ENCODE measurements around the gene WSB1. TPM values are rescaled to one million over a fixed set of nuclear protein-coding genes. Genes with fewer than 3 reads are reported as not detected.

Gene WSB1
- total and polyA plus RNA-seq, 9 of the 15 experiments (the other 6 are each of a cell fraction or from before 2014, with no cell fraction given) = 22.8 to 229 (median 81.1) TPM

GRCh38 chr17:27318633-27319032 lies 24.7 kb downstream of the WSB1 start:
- no peak for FAIRE-seq
- intact Hi-C loops (cut with micrococcal nuclease) (no loop called here), in situ Hi-C loops (cut with MboI) (no loop called here)
- ChIA-PET POLR2A (interaction anchor here (0.6 to 8.3 kb wide), 3 partner anchors 14 to 309 kb away, joined by 5 to 88 read pairs (median 37); partner anchors contain the start of gene WSB1), CTCF (ENCODE audit: low intra/inter-chr PET ratio) (no interaction called here)
- Histone ChIP-seq H3K4me3 (no peak overlapping the region), H3K9ac (ENCODE audit: insufficient read depth in 1 of 2, low read depth in 2 of 2, low read length in 2 of 2) (no peak overlapping the region), H3K9me3 (replicated peaks; ENCODE audit: control insufficient read depth, insufficient read depth, low read depth, low read length) (no peaks in the 10 kb centered on the region), H2AFZ (ENCODE audit: low read depth, low read length) (no peak overlapping the region), H3K79me2 (ENCODE audit: control insufficient read depth, insufficient read depth, low read length) (no peaks in the 10 kb centered on the region), H3K4me2 (ENCODE audit: insufficient read depth, low read length) (no peak overlapping the region), H4K20me1 (replicated peaks; ENCODE audit: control insufficient read depth, insufficient read depth, low read length) (no peaks in the 10 kb centered on the region), H3K27me3 (ENCODE audit: control insufficient read depth in 2 of 2, insufficient read depth in 2 of 2, low read length in 2 of 2) (no peaks in the 10 kb centered on the region), H3K27ac (ENCODE audit: extremely low read depth, low read depth, low read length) (no peak overlapping the region), H3K9me1 (ENCODE audit: control insufficient read depth, insufficient read depth, low read length) (no peaks in the 10 kb centered on the region), H3K4me1 (replicated peaks in 1 of 2; ENCODE audit: control insufficient read depth in 2 of 2, insufficient read depth in 2 of 2, low read length in 2 of 2) (peaks cover 4 to 5% of the 10 kb centered on the region in 2 experiments; a peak in 4 of 5 replicates), H3K36me3 (ENCODE audit: control insufficient read depth, insufficient read depth, low read length) (peaks cover 43% of the 10 kb centered on the region)
- no TSS peak for BruUV-seq (replicated peaks)
- no peak for DNase-seq (ENCODE audit: extremely low read depth in 1 of 4, low spot score in 3 of 4)
- no peak for ATAC-seq
- 82% methylated on average over 6 of the region's 6 CpGs for WGBS (ENCODE audit: insufficient coverage, low coverage, missing lambda C conversion rate)
- no peak for TF ChIP-seq SLC30A9 (CRISPR knock-in tag; IDR thresholded peaks at IDR 0.05)
- TF ChIP-seq ZNF609 (CRISPR knock-in tag; IDR thresholded peaks at IDR 0.05; ENCODE audit: borderline replicate concordance) = no peak
- TF ChIP-seq ZC3H11A (IDR thresholded peaks at IDR 0.05; ENCODE audit: low read depth, low read length) = no peak
- no peak for TF ChIP-seq STAT5A (IDR thresholded peaks at IDR 0.05; ENCODE audit: borderline replicate concordance, low read length)
- no peak for TF ChIP-seq KLF13 (tag; IDR thresholded peaks at IDR 0.05; ENCODE audit: borderline replicate concordance, low read depth)
- no peak for TF ChIP-seq CEBPZ (IDR thresholded peaks at IDR 0.05; ENCODE audit: borderline replicate concordance, low read depth, low read length)
- TF ChIP-seq ZNF398 (CRISPR knock-in tag; IDR thresholded peaks at IDR 0.05) = no peak
- no peak for TF ChIP-seq ZNF445 (CRISPR knock-in tag; IDR thresholded peaks at IDR 0.05; ENCODE audit: low read depth)
- no peak for TF ChIP-seq GTF2A2 (tag; IDR thresholded peaks at IDR 0.05)
- TF ChIP-seq ELF4 (CRISPR knock-in tag; IDR thresholded peaks at IDR 0.05) = no peak
- no peak for TF ChIP-seq NCOA2 (IDR thresholded peaks at IDR 0.05; ENCODE audit: partially characterized antibody in 2 of 2)
- no peak for TF ChIP-seq BRD4 (IDR thresholded peaks at IDR 0.05)
- TF ChIP-seq DACH1 (IDR thresholded peaks at IDR 0.05; ENCODE audit: partially characterized antibody) = no peak
